Smooth muscle cell (in vitro differentiated cells): ENCODE measurements around the gene DUSP10. TPM values are rescaled to one million over a fixed set of nuclear protein-coding genes. Genes with fewer than 3 reads are reported as not detected.

Source experiments
- DNase-seq: peaks from one replicate; lab custom pipeline; 2025; ENCODE audit not compliant: unreplicated experiment; lab: John Stamatoyannopoulos, UW
- H2AFZ ChIP-seq: fragments of 200-600 bp; sonication (generic); 2 replicates; pipeline ENCODE4 v1.6.0; 2016; ENCODE audit warnings: antibody characterized with exemption, low read depth, mild to moderate bottlenecking
- H3F3A ChIP-seq: fragments of 200-600 bp; sonication (generic); 2 replicates; pipeline ENCODE4 v1.6.0; 2017; ENCODE audit warnings: antibody characterized with exemption, low read depth
- H3K27ac ChIP-seq: fragments of 200-600 bp; sonication (generic); 2 replicates; pipeline ENCODE4 v1.5.1; 2016; ENCODE audit warnings: low read depth, mild to moderate bottlenecking
- H3K27me3 ChIP-seq: fragments of 200-600 bp; sonication (generic); 2 replicates; pipeline ENCODE4 v1.6.1; 2016; ENCODE audit warnings: low read depth, mild to moderate bottlenecking
- H3K36me3 ChIP-seq: fragments of 200-600 bp; sonication (generic); 2 replicates; pipeline ENCODE4 v1.5.1; 2016; ENCODE audit warnings: low read depth
- H3K4me1 ChIP-seq: fragments of 200-600 bp; sonication (generic); 2 replicates; pipeline ENCODE4 v1.5.1; 2016; ENCODE audit warnings: low read depth
- H3K4me2 ChIP-seq: fragments of 200-600 bp; sonication (generic); 2 replicates; pipeline ENCODE4 v1.6.0; 2016; ENCODE audit warnings: mild to moderate bottlenecking
- H3K4me3 ChIP-seq: fragments of 200-600 bp; sonication (generic); 2 replicates; pipeline ENCODE4 v1.5.1; 2016; ENCODE audit warnings: mild to moderate bottlenecking
- H3K79me2 ChIP-seq: fragments of 200-600 bp; sonication (generic); 2 replicates; pipeline ENCODE4 v1.6.0; 2016; ENCODE audit warnings: low read depth, mild to moderate bottlenecking
- H3K9ac ChIP-seq: fragments of 200-600 bp; sonication (generic); 2 replicates; pipeline ENCODE4 v1.6.0; 2016; ENCODE audit warnings: low read depth
- H3K9me3 ChIP-seq: fragments of 200-600 bp; sonication (generic); replicated peaks from 2 replicates; pipeline ENCODE4 v1.5.1; 2016; ENCODE audit warnings: low read depth
- H4K20me1 ChIP-seq: fragments of 200-600 bp; sonication (generic); 2 replicates; pipeline ENCODE4 v1.6.0; 2016; ENCODE audit warnings: low read depth
- WGBS: methylation state at CpG from one replicate; pipeline ENCODE4 v1.1.7; 2016; ENCODE audit warnings: low lambda C conversion rate; 5-methylcytosine and 5-hydroxymethylcytosine counted together
- polyA plus RNA-seq: library from polyadenylated mRNA; unstranded; fragments of >200 nt; fragmentation: Nextera tagmentation; extraction: Ambion mirVana; gene quantifications from 2 replicates; pipeline ENCODE4 v1.2.1, GENCODE V29; 2016
- total RNA-seq: library from RNA; depleted of rRNA; stranded (reverse); fragments of >200 nt; gene quantifications from 2 replicates; pipeline ENCODE4 v1.2.3, GENCODE V29; 2014
- TF ChIP-seq, protein P1 (sequence below): fragments of 200-600 bp; sonication (generic); IDR thresholded peaks from 2 replicates; pipeline ENCODE4 v1.5.1; 2017; ENCODE audit warnings: borderline replicate concordance, mild to moderate bottlenecking, antibody characterized with exemption; ENCODE audit not compliant: insufficient read depth, poor library complexity, severe bottlenecking

The DUSP10 gene
- total and polyA plus RNA-seq, 2 experiments from 2014 or later = 49.7 to 104 TPM

DNA sequence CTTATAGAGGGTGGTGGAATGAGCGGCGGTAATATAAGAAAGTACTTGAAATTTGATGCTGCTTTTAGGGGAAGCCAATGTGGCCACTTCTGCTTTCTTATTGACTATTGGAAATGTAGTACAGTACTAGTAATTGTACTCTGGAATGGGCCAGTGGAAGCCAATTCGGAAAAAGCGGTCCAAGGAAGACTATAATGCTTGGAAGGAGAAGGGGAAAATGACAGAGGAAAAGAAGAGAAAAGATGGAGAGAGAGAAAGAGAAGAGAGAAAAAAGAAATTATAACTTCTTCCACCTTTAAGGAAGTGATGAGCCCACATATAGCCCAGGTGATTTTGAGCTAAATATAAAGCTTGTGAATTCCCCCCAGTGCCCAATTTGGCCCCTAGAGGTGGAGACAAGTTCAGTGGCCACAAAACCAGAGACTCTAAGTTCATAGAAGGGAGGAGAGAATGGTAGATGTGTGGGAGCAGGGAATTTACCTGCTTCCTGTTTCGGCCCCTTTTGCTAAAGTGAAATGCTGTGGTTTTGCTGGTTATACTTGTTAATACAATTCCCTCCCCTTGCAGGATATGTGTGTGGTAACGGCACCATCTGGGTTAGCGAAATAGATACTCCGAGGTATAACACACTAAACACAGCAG lies 35.7 kb upstream of the DUSP10 start:
- Histone ChIP-seq H3K9ac (no peak overlapping the region), H3K27me3 (no peaks in the 10 kb centered on the region), H3F3A (no peaks in the 10 kb centered on the region), H3K36me3 (no peaks in the 10 kb centered on the region), H3K4me1 (peaks cover 3% of the 10 kb centered on the region), H3K27ac (no peak overlapping the region), H2AFZ (no peak overlapping the region), H3K79me2 (no peaks in the 10 kb centered on the region), H3K9me3 (no peaks in the 10 kb centered on the region), H3K4me3 (no peak overlapping the region), H3K4me2 (no peak overlapping the region), H4K20me1 (no peaks in the 10 kb centered on the region)
- WGBS = 93% methylated on average over 8 of the region's 8 CpGs
- TF ChIP-seq, protein P1, sequence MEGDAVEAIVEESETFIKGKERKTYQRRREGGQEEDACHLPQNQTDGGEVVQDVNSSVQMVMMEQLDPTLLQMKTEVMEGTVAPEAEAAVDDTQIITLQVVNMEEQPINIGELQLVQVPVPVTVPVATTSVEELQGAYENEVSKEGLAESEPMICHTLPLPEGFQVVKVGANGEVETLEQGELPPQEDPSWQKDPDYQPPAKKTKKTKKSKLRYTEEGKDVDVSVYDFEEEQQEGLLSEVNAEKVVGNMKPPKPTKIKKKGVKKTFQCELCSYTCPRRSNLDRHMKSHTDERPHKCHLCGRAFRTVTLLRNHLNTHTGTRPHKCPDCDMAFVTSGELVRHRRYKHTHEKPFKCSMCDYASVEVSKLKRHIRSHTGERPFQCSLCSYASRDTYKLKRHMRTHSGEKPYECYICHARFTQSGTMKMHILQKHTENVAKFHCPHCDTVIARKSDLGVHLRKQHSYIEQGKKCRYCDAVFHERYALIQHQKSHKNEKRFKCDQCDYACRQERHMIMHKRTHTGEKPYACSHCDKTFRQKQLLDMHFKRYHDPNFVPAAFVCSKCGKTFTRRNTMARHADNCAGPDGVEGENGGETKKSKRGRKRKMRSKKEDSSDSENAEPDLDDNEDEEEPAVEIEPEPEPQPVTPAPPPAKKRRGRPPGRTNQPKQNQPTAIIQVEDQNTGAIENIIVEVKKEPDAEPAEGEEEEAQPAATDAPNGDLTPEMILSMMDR = no peak
- no peak for DNase-seq

DNA sequence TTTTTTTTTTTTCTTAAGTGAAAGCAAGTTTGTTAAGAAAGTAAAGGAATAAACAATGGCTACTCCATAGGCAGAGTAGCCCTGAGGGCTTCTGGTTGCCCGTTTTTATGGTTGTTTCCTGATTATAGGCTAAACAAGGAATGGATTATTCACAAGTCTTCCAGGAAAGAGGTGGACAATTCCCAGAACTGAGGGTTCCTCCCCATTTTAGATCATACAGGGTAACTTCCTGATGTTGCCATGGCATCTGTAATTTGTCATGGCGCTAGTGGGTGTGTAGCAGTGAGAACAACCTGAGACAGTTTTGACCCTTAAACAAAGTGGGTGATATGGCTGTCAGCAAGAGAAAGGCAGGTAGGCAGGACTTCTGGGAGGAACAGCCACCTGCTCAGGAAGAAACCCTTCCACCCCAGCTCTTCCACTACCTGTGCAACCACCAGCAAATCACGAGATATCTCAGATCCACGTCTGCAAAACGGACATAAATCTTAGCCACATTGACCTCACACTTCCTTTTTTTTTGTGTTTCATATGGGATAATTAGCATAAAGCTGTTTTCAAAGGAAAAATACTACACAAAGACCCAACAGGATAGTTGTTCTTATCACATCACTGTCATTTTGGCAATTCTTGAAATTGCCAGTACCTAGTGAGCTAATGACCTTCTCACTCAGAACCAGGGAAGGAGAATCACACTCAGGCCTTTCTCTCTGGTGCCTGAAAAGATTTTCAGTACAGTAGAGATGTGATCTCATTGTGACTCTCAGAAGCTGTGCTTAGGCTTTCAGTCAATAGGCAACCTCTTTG lies 34.8 kb upstream of the DUSP10 start:
- WGBS = 89% methylated on average over 5 of the region's 5 CpGs
- TF ChIP-seq, protein P1 = no peak
- DNase-seq = no peak

DNA sequence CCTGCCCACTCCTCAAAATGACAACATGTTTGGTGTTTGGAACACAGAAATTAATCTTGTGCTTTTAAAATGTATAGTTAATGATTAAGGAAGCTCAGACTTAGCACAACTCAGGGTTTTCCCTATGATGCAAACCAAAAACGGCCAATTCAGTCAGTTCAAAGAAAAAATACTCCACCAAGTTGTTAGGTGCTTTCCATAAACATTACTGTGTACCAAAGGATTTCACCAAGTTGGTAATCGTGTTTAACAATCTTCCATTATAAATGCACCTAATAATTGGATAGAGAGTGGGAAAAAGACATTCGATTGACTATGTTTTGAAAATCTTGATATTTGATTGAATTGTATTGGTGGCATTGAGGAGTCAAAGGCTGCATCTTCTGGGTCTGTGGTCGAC lies 33.3 kb upstream of the DUSP10 start:
- DNase-seq = no peak
- 95% methylated on average over 4 of the region's 4 CpGs for WGBS
- TF ChIP-seq, protein P1 = no peak

More for the DNA sequence above, 34.8 kb upstream of the DUSP10 start:
- H3K9ac ChIP-seq = no peak overlapping the region
- no peak overlapping the region for H2AFZ ChIP-seq
- H3K79me2 ChIP-seq = no peaks in the 10 kb centered on the region
- H3F3A ChIP-seq = no peaks in the 10 kb centered on the region
- H3K27ac ChIP-seq = no peak overlapping the region
- H3K9me3 ChIP-seq = no peaks in the 10 kb centered on the region
- no peak overlapping the region for H3K4me2 ChIP-seq
- no peak overlapping the region for H3K4me3 ChIP-seq
- H4K20me1 ChIP-seq = no peaks in the 10 kb centered on the region
- H3K27me3 ChIP-seq = no peaks in the 10 kb centered on the region
- no peaks in the 10 kb centered on the region for H3K4me1 ChIP-seq
- H3K36me3 ChIP-seq = no peaks in the 10 kb centered on the region

More for the DNA sequence above, 33.3 kb upstream of the DUSP10 start:
- no peaks in the 10 kb centered on the region for H3K36me3 ChIP-seq
- H3K4me2 ChIP-seq = no peak overlapping the region
- no peaks in the 10 kb centered on the region for H3K4me1 ChIP-seq
- no peak overlapping the region for H3K27ac ChIP-seq
- H3K9me3 ChIP-seq = no peaks in the 10 kb centered on the region
- H3F3A ChIP-seq = no peaks in the 10 kb centered on the region
- no peaks in the 10 kb centered on the region for H4K20me1 ChIP-seq
- no peak overlapping the region for H2AFZ ChIP-seq
- no peaks in the 10 kb centered on the region for H3K79me2 ChIP-seq
- no peaks in the 10 kb centered on the region for H3K27me3 ChIP-seq
- no peak overlapping the region for H3K9ac ChIP-seq
- no peak overlapping the region for H3K4me3 ChIP-seq
